GM19438 (cell line): ENCODE results near the gene SLX4IP.

Experiments
- ATAC-seq: cut with Tn5 transposase; IDR thresholded peaks from one replicate; pipeline ENCODE4 v1.9.1; 2021; ENCODE audit warnings: low read depth; ENCODE audit not compliant: unreplicated experiment

Gene SLX4IP

GRCh38 chr20:10427060-10427692 is 7.9 kb upstream of the SLX4IP start:
- no peak for ATAC-seq

DNA sequence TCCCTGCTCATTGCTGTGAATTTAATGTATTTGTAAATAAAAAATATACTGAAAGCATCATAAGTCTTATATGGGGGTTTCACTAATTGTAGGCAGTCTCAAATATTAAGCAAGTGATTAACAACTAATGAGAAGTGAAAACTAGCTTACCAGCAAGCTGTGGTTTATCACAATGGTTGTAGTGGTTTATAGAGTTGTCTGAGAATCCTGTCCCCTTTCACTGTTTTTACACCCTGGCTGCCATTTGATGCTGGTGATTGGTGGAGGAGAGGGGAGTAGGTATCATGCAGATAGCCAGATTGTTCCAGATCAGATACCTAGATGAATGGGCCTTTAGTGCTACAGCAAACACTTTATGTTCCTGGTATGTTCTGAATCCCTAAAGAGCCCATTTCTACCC is 7.1 kb upstream of the SLX4IP start:
- ATAC-seq, result no peak

DNA sequence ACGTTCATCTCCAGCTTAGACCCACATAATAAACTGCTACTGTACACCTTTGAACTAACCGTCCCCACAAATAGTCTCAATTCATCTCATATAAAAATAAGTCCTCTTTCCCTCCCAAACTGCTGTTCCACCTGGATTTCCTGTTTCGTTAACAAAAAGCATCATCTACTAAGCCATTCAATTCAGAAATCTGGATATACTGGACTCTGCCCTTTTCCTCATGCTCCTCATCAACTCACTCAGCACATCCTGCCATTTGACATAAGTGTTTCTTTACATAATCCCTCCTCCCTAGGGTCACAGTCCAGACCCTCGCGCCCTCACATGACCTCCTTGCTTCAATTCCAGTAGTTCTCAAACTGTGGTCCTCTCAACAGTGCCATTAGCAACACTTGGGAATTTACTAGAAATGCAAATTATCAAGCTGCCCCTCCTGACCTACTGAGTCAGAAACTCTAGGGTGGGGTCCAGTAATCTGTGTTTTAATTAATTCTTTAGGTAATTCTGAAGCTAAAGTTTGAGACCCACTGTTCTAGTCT is 5.6 kb upstream of the SLX4IP start:
- no peak for ATAC-seq

GRCh38 chr20:10430000-10430466 is 5.1 kb upstream of the SLX4IP start:
- no peak for ATAC-seq

DNA sequence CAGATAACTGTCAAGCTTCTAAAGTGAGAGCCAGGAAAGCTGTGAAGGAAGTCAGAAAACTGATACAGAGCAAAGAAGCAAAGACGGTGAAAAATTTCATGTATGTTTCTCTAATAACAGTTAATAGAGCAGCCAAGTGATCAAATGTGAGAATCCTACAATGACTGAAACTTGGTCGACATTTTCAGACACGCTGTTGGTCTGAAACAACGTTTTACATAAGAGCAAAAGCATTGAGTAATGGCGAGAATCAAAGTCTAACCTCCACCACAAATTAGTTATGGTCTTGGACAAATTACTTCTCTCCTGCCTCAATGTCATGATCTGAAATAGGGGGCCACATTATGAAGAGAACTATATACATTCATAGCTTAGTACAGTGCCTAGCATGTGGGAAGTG is 4.4 kb upstream of the SLX4IP start:
- ATAC-seq, result no peak

DNA sequence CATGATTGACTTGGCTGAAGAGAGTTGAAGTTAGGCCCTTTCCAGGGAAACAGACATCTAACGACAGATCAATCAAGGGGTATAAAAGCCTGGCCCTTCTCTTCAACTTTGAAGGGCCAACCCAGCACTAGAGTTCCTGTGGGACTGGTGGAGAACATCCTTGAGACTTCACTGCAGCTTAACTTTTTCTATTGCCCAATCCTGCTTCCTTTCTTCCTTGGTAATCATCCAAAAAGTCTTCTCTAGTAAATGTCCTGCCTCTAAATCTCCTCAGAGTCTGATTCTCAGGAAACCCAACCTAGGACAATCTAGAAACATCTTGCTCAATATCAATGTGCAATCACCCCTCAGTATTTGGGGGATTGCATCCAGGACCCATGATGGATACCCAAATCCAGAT is 3.0 kb upstream of the SLX4IP start:
- no peak for ATAC-seq

GRCh38 chr20:10433014-10433622 is 2.0 kb upstream of the SLX4IP start:
- no peak for ATAC-seq

- ATAC-seq, result peak; percentile 59
Observed at GRCh38 chr20:10433623-10434466, 1.3 kb upstream of the SLX4IP start, which contains the start of gene MKKS. MKKS (minus strand) TSS chr20:10434222; CDS start chr20:10413514, 20,708 bp downstream.

GRCh38 chr20:10434467-10434831 is 656 bp upstream of the SLX4IP start:
- peak; percentile 30 for ATAC-seq

GRCh38 chr20:10436053-10436699 is 1.1 kb downstream of the SLX4IP start:
- ATAC-seq, result no peak

- no peak for ATAC-seq
Observed at GRCh38 chr20:10438217-10438616, 3.1 kb downstream of the SLX4IP start.

DNA sequence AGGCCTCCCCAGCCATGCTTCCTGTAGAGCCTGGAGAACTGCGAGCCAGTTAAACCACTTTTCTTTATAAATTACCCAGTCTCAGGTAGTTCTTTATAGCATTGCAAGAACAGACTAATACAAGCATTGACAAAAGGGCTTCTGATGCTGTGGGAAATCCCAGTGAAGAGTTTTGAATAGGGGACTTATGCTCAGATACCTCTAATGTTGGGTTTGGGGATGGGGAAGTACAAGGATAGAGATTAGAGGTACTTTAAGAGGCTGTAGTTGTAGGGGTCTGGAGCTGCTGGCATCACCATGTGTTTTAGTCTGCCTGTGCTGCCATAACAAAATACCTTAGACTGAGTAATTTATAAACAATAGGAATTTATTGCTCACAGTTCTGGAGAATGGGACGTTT is 8.8 kb downstream of the SLX4IP start:
- no peak for ATAC-seq

DNA sequence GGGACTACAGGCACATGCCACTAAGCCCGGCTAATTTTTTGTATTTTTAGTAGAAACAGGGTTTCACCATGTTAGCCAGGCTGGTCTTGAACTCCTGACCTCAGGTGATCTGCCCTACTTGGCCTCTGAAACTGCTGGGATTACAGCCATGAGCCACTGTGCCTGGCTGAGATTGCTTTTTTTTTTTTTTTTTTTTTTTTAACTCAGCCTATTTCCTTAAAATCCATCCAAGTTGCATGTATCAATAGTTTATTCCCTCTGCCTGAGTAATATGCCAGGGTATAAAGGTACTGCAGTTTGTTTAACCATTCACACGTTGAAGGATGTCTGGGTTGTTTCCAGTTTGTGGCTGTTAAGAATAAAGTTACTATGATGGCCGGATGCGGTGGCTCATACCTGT is 10.7 kb downstream of the SLX4IP start:
- ATAC-seq, result no peak

DNA sequence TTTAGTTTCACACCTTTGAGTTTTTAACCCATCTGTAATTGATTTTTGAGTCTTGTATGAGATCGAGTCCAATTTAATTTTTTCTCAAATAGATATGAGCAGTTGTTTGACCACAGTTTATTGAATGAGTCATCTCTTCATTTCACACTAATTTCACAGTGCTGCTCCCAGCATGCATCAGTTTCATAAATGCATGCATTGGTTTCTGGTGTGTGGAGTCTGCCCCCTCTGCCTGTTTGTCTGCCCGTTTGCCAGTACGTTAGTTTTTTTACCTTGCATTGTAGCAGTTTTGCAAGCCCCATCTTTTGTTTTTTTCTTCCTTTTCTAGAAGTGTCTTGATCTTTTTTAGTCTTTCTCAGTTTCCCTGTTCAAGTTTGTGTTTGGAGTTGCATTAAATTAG is 11.9 kb downstream of the SLX4IP start:
- ATAC-seq, result peak; percentile 94

GRCh38 chr20:10448270-10449156 is 13.4 kb downstream of the SLX4IP start:
- ATAC-seq, result no peak

GRCh38 chr20:10449270-10449669 is 14.2 kb downstream of the SLX4IP start:
- no peak for ATAC-seq

DNA sequence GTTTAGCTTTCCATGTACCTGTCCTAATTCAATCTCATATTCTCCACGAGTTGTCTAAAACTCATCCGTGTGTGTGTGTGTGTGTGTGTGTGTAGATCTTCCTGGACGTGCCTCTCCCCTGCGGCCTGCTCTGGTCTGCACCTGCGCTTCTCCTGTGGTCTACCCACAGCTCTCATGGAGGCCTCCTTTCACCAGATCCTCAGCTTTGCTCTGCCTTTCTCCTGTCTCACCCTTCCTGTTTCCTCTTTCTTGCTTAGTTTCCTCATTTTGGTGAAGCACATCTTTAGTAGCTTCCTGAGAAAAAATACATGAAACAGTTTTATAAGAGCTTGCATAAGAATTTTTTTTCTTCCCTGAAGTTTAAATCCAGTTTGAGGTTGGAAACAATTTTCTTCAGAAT is 18.1 kb downstream of the SLX4IP start:
- ATAC-seq, result peak; percentile 97

DNA sequence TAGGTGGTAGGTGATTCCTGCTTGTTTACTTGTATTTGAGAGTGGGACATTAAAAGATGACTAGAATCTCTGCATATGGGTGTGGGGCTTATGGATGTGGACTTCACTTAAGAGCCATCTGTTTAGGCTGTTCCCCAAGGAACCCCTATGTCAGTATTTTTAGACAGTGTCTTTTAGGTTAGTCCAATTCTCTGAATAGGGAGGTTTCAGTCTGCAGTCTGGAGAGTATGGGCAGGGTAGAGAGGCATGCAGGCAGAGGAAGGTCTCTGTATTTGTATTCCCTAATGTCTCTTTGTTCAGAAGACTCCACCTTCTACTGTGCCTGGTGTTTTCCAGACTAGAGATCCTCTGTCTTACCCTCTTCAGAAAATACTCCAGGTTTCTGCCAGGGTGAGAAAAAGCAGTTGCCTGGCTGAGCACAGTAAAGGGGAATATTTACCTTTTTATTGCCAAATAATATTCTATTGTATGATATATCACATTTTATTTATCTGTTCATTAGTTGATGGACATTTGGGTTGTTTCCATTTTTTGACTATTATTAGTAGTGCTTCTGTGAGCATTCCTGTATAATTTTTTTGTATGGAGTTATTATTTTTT is 19.1 kb downstream of the SLX4IP start:
- no peak for ATAC-seq

DNA sequence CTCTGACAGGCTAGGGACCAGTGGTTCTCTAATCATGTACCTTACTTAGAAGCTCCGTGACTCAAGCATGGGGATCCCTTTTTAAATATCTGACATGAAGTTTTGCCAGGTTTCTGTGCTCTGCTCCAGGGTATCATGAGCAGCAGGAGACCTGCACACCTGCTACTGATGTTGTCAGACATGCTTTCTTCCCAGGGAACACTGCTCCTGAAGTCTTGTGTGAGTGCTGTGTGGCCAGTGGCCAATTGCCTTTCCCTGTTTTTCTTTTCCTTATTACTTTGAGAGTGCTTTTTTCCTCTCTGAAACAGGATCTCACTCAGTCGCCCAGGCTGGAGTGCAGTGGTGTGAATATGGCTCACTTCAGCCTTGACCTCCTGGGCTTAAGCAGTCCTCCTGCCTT is 26.4 kb downstream of the SLX4IP start:
- no peak for ATAC-seq
